GM18511 (cell line): ENCODE measurements around the gene PPFIA2.

ENCODE experiments used
- ATAC-seq: cut with Tn5 transposase; IDR thresholded peaks from one replicate; pipeline ENCODE4 v1.9.1; 2021; ENCODE audit warnings: mild to moderate bottlenecking, moderate library complexity; ENCODE audit not compliant: unreplicated experiment

The PPFIA2 gene

DNA sequence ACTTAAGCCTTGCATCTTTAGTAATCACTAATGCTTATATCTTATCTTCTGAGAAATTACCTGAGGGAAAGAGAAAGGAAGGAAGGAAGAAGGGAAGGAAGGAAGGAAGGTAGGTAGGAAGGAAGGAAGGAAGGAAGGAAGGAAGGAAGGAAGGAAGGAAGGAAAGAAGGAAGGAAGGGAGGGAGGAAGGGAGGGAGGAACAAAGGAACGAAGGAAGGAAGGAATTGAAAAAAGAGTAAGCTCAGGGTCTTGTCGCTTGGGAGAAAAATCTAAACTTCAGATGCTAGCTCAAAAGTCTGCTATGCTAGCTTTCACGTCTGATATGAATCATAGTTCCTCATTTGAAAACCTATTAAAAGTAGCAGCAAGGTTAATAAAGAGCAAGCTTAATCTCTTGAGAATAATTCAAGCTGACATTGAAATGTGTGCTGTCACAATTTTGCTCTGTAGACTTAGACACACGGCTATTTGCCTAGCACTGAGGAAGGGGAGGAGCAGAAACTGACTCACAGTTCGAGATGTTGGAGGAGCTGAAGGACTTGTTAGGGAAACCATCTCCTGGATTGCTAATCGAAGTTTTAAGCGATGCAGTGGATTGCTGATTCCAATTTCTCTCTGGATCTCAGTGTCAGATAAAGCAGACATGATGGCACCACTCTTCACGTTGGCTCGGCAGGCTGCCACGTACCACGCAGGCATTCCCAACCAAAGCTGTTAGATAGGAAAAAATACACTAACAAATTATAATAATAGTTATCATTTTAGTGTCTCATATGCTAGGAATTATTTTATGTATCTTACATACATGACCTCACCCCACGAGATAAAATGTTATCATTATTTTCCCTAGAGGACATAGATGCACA, 464.6 kb downstream of the PPFIA2 start:
- ATAC-seq, result peak; percentile 77

DNA sequence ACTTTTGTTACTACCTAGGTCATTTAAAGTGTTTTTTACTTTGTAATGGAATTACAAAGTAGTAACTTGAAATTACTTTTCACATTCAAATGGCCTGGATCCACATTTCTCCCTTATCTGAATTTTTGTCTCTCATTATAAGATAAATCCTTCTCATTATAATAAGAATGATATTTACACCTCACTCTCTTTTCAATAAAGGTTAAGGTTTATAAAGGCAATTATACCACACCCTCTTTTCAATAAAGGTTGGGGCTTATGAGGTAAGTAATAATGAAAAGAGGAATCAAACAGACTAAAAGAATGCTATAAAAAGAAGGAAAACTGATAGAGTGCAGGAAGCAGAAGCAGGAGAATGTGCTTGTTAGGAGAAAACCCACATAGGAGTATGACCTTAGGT, 470.5 kb downstream of the PPFIA2 start:
- ATAC-seq, result no peak

DNA sequence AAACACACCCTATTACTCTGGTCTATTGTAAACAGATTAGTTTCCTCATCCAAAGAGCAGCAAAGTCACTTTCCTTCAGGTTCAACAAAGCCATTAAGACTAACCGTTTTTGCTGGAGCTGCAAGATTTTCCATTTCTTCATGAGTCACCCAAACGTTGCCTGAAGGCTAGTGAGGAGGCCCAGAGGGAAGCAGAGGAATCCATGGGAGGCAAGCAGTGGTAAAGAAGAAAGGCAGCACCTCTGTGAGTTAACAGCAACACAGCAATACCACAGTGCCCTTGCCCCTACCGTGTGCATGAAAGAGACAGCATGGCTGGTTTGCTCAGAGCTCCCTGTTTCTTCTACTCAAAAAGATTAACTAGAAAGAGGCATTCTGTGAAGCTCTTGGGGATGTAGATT, 475.0 kb downstream of the PPFIA2 start:
- no peak for ATAC-seq

DNA sequence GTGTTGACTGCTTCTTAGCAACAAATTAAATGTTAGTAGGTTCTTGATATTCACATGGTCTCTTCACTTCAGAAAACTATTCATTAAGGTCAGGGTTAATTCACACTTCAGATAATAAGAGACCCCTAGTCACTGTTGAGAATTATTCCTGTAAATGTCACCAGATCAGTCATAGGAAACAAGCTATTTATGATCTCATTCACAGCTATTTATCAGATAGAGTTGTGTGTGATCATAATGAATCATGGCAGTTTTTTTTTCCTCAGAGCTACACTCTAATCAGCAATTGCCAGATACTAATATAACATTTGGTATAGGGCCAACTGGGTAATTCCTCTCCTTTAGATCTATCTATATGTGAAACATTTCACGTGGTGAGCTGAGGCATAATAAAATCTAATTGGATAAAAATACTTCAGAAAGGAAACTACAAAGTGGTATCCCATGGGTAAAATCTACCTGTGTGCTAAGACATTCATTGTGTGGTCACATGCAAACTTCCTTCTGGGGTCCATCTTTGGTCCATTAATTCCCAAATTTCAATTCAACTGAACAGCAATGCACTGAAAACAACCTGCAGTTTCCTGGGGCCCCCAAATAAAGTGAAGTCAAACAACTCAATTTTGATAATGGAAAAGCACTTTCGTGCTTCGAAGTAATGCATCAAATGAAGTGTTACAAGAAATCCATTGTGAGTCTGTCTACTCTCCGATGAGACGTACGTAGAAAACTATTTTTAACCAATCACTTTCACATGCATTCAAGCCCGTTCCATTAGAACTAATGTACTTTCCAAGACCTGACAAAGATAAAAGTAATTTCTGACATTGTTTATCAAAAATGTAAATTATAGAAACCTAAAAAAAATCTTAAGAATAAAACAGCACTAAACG, 484.3 kb downstream of the PPFIA2 start:
- ATAC-seq, result no peak

DNA sequence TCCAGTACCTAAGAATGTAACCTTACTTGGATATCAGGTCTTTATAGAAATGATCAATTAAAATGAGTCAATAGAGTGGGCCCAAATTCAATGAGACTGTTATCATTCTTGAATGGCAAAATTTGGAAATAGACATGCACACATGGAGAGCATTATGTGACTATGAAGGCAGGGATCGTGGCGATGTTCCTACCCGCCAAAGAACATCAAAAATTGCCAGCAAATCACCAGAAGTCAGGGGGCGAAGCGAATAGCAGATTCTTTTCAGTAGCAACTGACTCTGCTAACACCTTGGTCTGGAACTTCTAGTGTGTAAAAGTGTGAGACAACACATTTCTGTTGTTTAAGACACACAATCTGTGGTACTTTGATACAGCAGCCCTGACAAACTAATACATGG, 488.8 kb downstream of the PPFIA2 start:
- no peak for ATAC-seq

DNA sequence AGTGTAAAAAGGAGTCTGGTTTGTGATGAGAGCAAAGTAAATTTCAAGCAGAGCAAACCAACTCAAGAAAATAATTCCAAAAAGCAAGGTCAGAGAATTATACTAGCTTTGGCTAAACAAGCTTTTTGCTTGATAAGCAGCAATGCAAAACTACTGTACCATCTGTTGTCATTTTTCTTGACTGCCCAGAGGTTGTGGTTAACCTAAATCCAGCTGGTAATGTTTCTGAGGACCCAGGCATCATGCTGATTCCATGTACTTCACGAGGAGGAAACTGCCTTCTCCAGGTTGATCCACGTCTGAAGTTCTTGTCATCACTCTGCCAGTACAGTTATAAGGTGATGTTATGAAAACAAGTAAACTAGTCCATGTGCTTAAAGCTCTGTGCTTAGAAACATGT, 496.1 kb downstream of the PPFIA2 start:
- ATAC-seq, result no peak

DNA sequence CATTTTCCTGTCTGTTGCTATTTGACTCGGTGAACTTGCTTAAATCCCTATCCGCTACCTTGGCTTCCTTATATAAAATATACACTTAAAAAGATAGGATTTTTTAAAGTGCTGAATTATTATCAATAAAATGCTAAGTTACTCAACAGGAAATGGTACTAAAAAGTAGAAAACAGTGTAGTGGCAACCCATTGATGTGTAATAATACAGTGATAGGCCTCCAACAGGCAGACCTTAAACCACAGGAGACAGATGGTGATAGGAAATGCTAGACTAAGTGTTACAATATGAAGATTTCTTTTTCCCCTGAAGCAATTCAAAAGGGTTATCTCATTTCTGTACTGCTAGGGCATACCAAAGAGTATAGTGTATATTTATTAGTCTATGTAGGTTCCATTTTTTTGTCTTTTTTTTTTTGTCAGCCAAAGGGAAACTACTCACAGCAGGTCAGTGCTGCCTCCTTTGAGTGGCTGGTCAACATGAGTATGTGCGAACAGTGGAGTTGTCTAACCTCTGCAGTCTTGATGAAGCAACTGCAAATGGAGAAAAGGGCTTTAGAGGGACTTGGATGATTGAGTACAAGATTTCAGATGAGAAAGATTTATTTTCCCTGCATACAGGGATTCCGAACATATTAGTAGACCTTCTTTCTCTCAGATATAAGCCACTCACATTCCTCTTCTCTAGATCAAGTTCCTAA, 497.5 kb downstream of the PPFIA2 start:
- ATAC-seq, result no peak

DNA sequence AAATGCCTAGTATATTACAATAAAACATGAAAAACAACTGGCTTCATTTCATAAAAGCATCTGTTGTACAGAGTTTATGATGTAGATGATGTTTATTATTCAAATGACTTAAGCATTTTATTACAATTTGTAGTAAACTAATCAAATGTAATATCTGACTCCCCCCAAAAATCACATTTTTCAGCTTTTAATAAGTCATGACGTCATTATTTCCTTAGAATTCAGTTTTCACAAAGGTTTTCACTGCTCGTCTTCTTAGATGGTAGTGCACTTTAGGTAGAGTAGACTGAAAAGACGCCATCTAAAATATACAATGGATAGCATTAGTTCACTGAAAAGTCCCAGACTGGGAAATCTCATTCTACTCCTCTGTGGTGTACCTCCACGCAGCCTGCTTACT, 499.8 kb downstream of the PPFIA2 start:
- ATAC-seq, result no peak

DNA sequence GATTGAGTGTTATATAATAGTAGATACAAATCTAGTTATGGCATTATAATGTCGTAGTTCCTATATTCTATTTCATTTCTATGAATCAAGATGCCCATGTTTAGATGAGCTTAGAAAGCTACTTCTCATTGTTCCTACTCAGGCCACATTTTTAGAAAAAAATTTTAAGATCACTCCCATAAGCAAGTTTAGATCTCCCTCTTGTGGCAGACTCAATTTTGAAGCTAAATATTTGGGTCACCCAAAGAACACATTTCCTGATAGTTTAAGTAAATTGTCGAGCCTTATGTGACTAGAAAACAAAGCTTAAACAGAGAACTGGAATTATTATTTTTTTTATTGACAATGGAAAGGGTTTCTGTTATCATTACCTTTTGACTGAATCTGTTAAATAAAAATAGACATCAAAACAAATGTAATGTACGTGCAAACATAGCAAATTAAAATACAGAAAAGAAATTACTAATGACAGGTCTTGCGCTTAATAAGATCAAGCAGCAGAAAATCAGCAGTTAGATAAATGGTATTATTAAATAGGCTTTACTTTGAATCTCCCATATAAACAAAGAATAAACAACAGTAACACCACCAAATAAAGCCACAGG, 501.1 kb downstream of the PPFIA2 start:
- no peak for ATAC-seq

DNA sequence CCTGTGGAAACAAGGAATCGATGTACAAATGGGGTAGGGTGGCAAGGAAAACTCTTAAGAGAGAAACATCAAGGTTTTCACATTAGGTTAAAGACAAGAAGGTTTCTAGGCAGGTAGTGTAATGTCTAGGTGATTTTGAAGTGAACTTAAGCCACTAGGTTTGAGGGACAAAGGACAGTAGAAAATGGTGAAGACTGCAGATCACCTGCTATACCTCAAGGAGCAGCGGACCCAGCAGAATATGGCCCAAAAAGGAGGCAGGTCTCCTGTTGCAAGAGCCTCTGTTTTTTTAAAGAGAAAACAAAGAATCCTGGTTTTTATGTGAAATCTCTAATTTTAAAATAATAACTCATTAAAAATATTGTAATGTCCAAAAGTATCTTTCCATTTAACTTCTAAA, 503.2 kb downstream of the PPFIA2 start:
- no peak for ATAC-seq

DNA sequence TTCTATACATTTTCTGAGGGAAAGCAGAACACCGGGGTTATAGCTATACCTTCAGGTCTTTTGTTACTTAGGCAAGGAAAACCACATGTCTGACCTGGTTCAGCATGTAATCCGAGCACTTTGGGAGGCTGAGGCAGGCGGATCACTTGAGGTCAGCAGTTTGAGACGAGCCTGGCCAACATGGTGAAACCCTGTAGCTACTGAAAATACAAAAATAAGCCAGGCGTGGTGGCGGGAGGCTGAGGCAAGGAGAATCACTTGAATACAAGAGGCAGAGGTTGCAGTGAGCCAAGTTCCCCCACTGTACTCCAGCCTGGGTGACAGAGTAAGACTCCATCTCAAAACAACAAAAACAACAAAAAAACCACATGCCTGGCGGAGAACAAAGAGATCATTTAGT, 503.7 kb downstream of the PPFIA2 start:
- ATAC-seq, result no peak

DNA sequence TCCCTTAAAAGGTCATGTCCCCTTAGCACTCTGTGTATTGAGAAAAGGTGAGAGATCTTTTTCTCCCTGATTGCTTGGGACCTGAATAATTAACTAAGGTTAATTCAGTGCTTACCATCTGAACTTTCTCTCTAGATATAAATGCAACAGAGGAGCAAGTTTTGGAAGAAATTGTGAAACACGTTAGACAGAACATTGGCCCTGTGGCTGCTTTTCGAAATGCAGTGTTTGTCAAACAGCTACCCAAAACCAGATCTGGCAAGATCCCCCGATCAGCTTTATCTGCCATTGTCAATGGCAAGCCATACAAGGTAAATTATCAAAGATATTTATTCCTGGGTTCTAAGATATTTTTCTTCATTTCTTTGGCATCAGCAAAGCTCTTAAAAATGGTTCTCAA, 505.8 kb downstream of the PPFIA2 start:
- no peak for ATAC-seq

DNA sequence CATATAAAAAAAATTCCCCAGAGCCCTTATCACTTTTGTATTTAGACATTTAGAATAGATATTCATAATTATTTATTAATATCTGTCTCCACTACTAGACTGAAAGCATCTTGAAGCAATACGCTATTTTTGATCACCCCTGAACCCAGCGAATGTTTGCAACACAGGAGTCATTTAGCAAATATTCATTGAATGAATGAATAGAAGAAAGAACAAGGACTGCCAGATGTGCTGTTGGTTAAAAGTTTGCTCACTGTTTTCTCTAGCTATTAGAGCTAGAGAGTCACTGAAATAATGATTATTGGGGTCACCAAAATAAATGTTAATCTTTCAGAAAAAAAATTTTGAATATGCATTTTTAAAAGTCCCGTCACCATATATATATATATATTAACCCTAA, 506.9 kb downstream of the PPFIA2 start:
- no peak for ATAC-seq

DNA sequence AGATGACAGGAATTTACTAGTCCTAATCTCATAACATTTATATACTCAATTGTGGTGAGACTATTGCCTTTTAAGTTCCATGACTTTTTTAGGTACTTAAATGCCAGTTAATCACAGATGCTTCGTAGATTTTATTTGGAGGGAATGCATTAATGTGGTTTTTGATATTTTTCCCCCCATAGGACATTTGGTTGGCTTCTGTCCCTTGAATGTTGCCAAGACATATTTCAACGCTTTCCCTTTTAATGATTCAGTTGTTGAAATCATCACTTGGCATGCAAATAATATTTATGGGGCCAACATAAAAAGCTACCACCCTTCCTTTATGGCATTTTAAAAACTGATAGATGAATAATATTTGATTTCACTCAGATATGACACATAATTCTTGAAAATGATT, 509.2 kb downstream of the PPFIA2 start:
- ATAC-seq, result no peak

DNA sequence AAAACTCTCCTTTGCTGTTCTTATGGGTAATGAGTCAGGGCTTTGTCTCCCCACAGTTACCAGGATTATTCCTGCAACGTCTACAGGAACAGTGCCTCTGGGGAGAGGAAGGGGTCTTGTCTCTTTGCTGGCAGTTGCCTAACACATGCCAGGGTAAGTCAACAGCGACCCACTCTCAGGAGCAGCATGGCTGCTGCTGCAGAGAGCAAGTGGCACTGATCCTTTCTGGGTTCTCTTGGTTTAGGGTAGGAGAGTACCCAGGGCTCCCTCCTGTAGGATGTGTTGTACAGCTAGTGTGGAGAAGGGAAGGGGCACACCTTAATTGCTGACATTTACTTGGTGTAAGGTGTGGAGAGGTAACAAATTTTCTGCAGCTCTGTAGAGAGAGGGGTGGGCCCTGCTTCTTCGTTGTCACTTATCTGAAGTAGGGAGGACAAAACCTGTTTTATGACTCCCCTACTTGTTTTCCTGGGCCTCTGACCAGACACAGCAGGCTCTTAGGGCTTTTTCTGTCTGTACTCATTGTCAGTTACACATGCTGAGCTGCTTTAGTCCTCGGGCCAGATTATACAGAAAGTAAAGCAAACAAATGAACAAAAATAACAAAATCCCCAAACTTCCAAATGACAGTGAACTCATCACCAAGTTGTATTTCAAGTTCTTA, 513.1 kb downstream of the PPFIA2 start:
- ATAC-seq, result no peak

DNA sequence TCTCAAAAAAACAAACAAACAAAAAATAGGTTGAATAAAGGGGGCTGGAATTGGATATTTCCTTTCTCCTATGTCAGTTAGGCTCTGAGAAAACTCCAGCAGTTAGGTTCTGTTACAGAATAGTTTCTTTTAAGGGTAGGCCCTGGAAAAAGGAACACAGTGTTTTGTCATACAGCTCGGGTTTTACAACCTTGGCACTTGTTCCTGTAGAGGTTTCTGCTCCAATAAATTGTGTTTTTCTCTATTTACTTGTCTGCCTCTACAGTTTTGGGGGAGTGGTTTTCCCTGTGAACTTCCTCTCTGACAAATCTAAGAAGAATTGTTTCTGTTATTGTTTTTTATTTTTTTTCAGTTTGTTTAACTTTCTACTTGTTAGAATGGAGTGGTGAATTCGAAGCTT, 513.7 kb downstream of the PPFIA2 start:
- ATAC-seq, result no peak

DNA sequence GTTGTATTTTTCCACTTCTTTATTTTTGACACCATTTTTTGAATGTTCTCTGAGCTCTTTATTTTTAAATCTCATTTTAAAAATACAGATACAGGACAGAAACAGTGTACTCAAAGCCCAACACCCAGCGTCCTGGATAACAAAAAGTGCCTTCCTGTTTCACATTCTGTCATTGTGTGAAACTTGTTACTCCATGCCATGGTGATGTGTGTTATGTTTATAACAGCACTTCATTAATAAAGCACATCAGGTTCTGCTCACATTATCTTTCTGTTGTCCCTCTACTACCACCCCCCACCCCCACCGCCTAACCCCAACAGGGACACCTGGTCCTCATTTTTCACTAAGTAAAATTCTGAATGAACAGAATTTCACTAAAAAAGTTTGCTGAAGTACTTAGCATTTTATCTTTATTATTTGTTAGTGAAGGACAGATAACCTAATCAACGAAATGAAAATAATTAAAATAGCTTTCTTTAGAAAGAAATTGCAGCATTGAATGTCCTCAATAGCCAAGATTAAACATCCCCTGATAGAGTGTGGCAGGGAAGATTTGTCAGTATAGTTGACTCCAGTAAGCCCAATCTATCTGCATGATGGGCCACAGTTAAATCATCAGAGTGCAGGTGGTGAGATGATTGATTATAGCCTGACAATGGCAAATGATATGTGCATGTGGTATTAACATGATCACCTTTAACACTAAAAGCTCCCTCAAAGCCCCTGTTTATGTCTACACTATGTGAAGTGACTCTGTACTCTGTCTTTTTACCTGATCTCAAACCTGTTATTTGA, 527.4 kb downstream of the PPFIA2 start:
- ATAC-seq, result no peak

DNA sequence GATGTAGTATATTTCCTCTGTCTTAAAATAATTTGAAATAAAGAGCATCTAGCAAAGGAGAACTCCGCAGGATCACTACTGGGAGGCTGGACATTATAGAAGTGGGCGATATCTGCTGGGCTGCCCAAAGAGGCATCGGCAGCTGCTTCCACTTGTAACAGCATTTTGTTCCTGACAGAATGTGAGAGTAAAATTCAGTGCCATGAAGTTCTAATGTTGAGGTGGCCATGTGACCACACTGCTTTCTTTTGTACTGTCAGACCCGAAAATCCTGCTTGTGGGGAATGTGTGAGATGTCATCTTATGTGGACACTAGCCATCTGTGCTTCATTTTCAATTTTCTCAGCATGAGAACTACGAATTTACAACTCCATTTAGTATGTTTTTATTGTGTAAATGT, 529.4 kb downstream of the PPFIA2 start:
- ATAC-seq, result no peak

DNA sequence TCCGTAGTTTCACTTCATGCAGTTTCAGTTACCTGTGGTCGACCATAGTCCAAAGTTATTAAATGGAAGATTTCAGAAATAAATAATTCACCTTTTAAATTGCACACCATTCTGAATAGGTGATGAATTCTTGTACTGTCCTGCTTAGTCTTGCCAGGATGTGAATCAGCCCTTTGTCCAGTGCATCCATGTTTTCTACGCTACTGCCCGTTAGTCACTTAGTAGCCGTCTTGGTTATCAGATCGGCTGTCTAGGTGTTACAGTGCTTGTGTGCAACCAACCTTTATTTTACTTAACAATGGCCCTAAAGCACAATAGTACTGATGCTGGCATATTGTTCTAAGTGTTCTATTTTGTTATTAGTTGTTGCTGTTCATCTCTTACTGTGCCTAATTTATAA, 534.5 kb downstream of the PPFIA2 start:
- no peak for ATAC-seq
